GM23338 (cell line): ENCODE data around the gene DNMT1. TPM values are rescaled to one million over a fixed set of nuclear protein-coding genes. Genes with fewer than 3 reads are reported as not detected.
A peak's percentile ranks its signal among the peaks of the same experiment; 100 is the strongest.

Source experiments
- ATAC-seq: fragments of 200-7000 bp; cut with Tn5 transposase; 3 replicates; pipeline ENCODE4 v1.9.1; 2020
- DNase-seq: peaks from one replicate; pipeline ENCODE4 v3.0.0-alpha.2; 2015; ENCODE audit warnings: low spot score
- H2AFZ ChIP-seq: fragments of 200-600 bp; sonication (generic); 2 replicates; pipeline ENCODE4 v1.8.0; 2016; ENCODE audit warnings: antibody characterized with exemption, mild to moderate bottlenecking, moderate library complexity
- H3F3A ChIP-seq: fragments of 200-600 bp; sonication (generic); replicated peaks from 2 replicates; pipeline ENCODE4 v1.8.0; 2017; ENCODE audit warnings: antibody characterized with exemption, mixed run types, low read depth
- H3K27ac ChIP-seq: fragments of 200-600 bp; sonication (generic); 2 replicates; pipeline ENCODE4 v1.6.1; 2016; ENCODE audit warnings: low read depth
- H3K27me3 ChIP-seq: fragments of 200-600 bp; sonication (generic); 2 replicates; pipeline ENCODE4 v1.8.0; 2016; ENCODE audit warnings: mild to moderate bottlenecking, mixed run types, moderate library complexity; ENCODE audit not compliant: insufficient read depth
- H3K36me3 ChIP-seq: fragments of 200-600 bp; sonication (generic); 2 replicates; pipeline ENCODE4 v1.8.0; 2016; ENCODE audit warnings: mild to moderate bottlenecking; ENCODE audit not compliant: insufficient read depth
- H3K4me1 ChIP-seq: fragments of 200-600 bp; sonication (generic); 2 replicates; pipeline ENCODE4 v1.8.0; 2016; ENCODE audit warnings: mild to moderate bottlenecking, moderate library complexity; ENCODE audit not compliant: insufficient read depth
- H3K4me2 ChIP-seq: fragments of 200-600 bp; sonication (generic); 2 replicates; pipeline ENCODE4 v1.7.1; 2017; ENCODE audit warnings: mixed run types
- H3K4me3 ChIP-seq: fragments of 200-600 bp; sonication (generic); 2 replicates; pipeline ENCODE4 v1.6.1; 2016; ENCODE audit warnings: mixed run types
- H3K79me2 ChIP-seq: fragments of 200-600 bp; sonication (generic); replicated peaks from 2 replicates; pipeline ENCODE4 v1.8.0; 2017; ENCODE audit warnings: mild to moderate bottlenecking; ENCODE audit not compliant: insufficient read depth
- H3K9me2 ChIP-seq: fragments of 200-600 bp; sonication (generic); 2 replicates; pipeline ENCODE4 v1.8.0; 2017; ENCODE audit not compliant: insufficient read depth
- H4K20me1 ChIP-seq: fragments of 200-600 bp; sonication (generic); replicated peaks from 2 replicates; pipeline ENCODE4 v1.8.0; 2017; ENCODE audit warnings: mild to moderate bottlenecking; ENCODE audit not compliant: insufficient read depth
- H3K27ac Mint-ChIP-seq: 2 replicates; pipeline ENCODE4 v1.8.0; 2020; ENCODE audit warnings: inconsistent platforms, mild to moderate bottlenecking, moderate library complexity, mixed read lengths
- H3K27me3 Mint-ChIP-seq: 3 replicates; pipeline ENCODE4 v1.8.0; 2022; ENCODE audit warnings: low read depth, mild to moderate bottlenecking, moderate library complexity, mixed read lengths, inconsistent platforms; ENCODE audit not compliant: insufficient read depth, poor library complexity
- H3K36me3 Mint-ChIP-seq: 3 replicates; pipeline ENCODE4 v1.8.0; 2021; ENCODE audit warnings: low read depth, mild to moderate bottlenecking, inconsistent platforms, moderate library complexity, mixed read lengths
- H3K4me1 Mint-ChIP-seq: 3 replicates; pipeline ENCODE4 v1.8.0; 2020; ENCODE audit warnings: mild to moderate bottlenecking, inconsistent platforms, mixed read lengths
- H3K4me3 Mint-ChIP-seq: 3 replicates; pipeline ENCODE4 v1.8.0; 2021; ENCODE audit warnings: moderate library complexity, mild to moderate bottlenecking, inconsistent platforms, mixed read lengths
- H3K9me3 Mint-ChIP-seq: 3 replicates; pipeline ENCODE4 v1.8.0; 2020; ENCODE audit warnings: moderate library complexity, mild to moderate bottlenecking, inconsistent platforms, mixed read lengths
- CREB1 ChIP-seq: fragments of 250-450 bp; sonication (Bioruptor Pico); IDR thresholded peaks from 2 replicates; pipeline ENCODE4 v1.5.0; 2020; ENCODE audit warnings: low read depth, mild to moderate bottlenecking, moderate library complexity
- EZH2 ChIP-seq: fragments of 200-600 bp; sonication (generic); IDR thresholded peaks from one replicate; pipeline ENCODE4 v1.8.0; 2017; ENCODE audit warnings: antibody characterized with exemption, mild to moderate bottlenecking, low read depth; ENCODE audit not compliant: unreplicated experiment
- EZH2phosphoT487 ChIP-seq: fragments of 200-600 bp; sonication (generic); IDR thresholded peaks from one replicate; pipeline ENCODE4 v1.8.1; 2018; ENCODE audit warnings: antibody characterized with exemption; ENCODE audit not compliant: unreplicated experiment
- JUNB ChIP-seq: IDR thresholded peaks from one replicate; pipeline ENCODE4 v1.6.1; 2016; ENCODE audit warnings: antibody characterized with exemption; ENCODE audit not compliant: unreplicated experiment
- NANOG ChIP-seq: IDR thresholded peaks from 2 replicates; pipeline ENCODE4 v1.6.1; 2016; ENCODE audit warnings: antibody characterized with exemption, borderline replicate concordance
- POLR2AphosphoS5 ChIP-seq: IDR thresholded peaks from 2 replicates; pipeline ENCODE4 v1.6.1; 2016; ENCODE audit warnings: antibody characterized with exemption, low read depth
- REST ChIP-seq: IDR thresholded peaks from one replicate; pipeline ENCODE4 v1.6.1; 2018; ENCODE audit warnings: antibody characterized with exemption; ENCODE audit not compliant: unreplicated experiment
- STAT1 ChIP-seq: IDR thresholded peaks from one replicate; pipeline ENCODE4 v1.6.1; 2016; ENCODE audit warnings: antibody characterized with exemption; ENCODE audit not compliant: unreplicated experiment
- ZNF114 ChIP-seq: fragments of 250-450 bp; sonication (Bioruptor Pico); IDR thresholded peaks from 2 replicates; pipeline ENCODE4 v1.5.0; 2020; ENCODE audit warnings: mild to moderate bottlenecking, moderate library complexity
- ZNF331 ChIP-seq: fragments of 250-450 bp; sonication (Bioruptor Pico); IDR thresholded peaks from 2 replicates; pipeline ENCODE4 v1.5.0; 2020; ENCODE audit warnings: low read depth, mild to moderate bottlenecking, moderate library complexity
- ZNF462 ChIP-seq: fragments of 250-450 bp; sonication (Bioruptor Pico); IDR thresholded peaks from 2 replicates; pipeline ENCODE4 v1.5.0; 2020; ENCODE audit warnings: mild to moderate bottlenecking, moderate library complexity
- polyA plus RNA-seq: library from polyadenylated mRNA; unstranded; fragments of >200 nt; fragmentation: Nextera tagmentation; extraction: Ambion mirVana; gene quantifications from 2 replicates; pipeline ENCODE4 v1.2.1, GENCODE V29; 2016
- total RNA-seq: library from RNA; depleted of rRNA; stranded (reverse); fragments of >200 nt; shearing (Covaris generic); gene quantifications from 2 replicates; pipeline ENCODE4 v1.2.3, GENCODE V29; 2014
- TF ChIP-seq, protein P1 (sequence below): IDR thresholded peaks from 2 replicates; pipeline ENCODE4 v1.6.1; 2016; ENCODE audit warnings: antibody characterized with exemption
- TF ChIP-seq, protein P2 (sequence below), 2 experiments: fragments of 200-600 bp in 1 of 2; sonication (generic) in 1 of 2; conservative IDR thresholded peaks; 2 replicates each; pipeline versions ENCODE4 v1.5.1 to v1.6.1; 2016 to 2017; ENCODE audit warnings: antibody characterized with exemption in 2 of 2, low read depth in 2 of 2, mild to moderate bottlenecking in 2 of 2, moderate library complexity in 1 of 2

DNMT1 gene
- total and polyA plus RNA-seq, 2 experiments from 2014 or later: 238 to 589 TPM

- peaks cover 27% of the 10 kb centered on the region for H3K36me3 Mint-ChIP-seq
- no peaks in the 10 kb centered on the region for H3K36me3 ChIP-seq
- H3K4me2 ChIP-seq: no peak overlapping the region; the same call in 1 of the 2 replicates
- peaks cover 46% of the 10 kb centered on the region for H4K20me1 ChIP-seq
- no peak overlapping the region for H2AFZ ChIP-seq
- no peak overlapping the region for H3K27ac Mint-ChIP-seq
- H3K9me2 ChIP-seq: no peaks in the 10 kb centered on the region
- H3K4me1 Mint-ChIP-seq: no peaks in the 10 kb centered on the region; the same call in 2 of the 3 replicates
- H3K79me2 ChIP-seq: peaks cover 66% of the 10 kb centered on the region
- peaks cover 6% of the 10 kb centered on the region; the same call in 1 of the 2 replicates for H3K4me1 ChIP-seq
- ATAC-seq (no peak), DNase-seq (no peak)
- H3K27me3 ChIP-seq: no peaks in the 10 kb centered on the region
- TF ChIP-seq CREB1 (no peak), EZH2 (no peak), REST (no peak), EZH2phosphoT487 (no peak), POLR2AphosphoS5 (no peak), NANOG (no peak), ZNF114 (no peak), STAT1 (no peak), ZNF331 (CRISPR knock-in tag) (no peak), JUNB (no peak), ZNF462 (no peak)
- TF ChIP-seq, protein P1, sequence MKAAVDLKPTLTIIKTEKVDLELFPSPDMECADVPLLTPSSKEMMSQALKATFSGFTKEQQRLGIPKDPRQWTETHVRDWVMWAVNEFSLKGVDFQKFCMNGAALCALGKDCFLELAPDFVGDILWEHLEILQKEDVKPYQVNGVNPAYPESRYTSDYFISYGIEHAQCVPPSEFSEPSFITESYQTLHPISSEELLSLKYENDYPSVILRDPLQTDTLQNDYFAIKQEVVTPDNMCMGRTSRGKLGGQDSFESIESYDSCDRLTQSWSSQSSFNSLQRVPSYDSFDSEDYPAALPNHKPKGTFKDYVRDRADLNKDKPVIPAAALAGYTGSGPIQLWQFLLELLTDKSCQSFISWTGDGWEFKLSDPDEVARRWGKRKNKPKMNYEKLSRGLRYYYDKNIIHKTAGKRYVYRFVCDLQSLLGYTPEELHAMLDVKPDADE: no peak
- TF ChIP-seq, protein P2, sequence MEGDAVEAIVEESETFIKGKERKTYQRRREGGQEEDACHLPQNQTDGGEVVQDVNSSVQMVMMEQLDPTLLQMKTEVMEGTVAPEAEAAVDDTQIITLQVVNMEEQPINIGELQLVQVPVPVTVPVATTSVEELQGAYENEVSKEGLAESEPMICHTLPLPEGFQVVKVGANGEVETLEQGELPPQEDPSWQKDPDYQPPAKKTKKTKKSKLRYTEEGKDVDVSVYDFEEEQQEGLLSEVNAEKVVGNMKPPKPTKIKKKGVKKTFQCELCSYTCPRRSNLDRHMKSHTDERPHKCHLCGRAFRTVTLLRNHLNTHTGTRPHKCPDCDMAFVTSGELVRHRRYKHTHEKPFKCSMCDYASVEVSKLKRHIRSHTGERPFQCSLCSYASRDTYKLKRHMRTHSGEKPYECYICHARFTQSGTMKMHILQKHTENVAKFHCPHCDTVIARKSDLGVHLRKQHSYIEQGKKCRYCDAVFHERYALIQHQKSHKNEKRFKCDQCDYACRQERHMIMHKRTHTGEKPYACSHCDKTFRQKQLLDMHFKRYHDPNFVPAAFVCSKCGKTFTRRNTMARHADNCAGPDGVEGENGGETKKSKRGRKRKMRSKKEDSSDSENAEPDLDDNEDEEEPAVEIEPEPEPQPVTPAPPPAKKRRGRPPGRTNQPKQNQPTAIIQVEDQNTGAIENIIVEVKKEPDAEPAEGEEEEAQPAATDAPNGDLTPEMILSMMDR (conservative IDR thresholded peaks at IDR 0.05; ENCODE audit: low read depth in 2 of 2): no peak
- peak overlapping the region; percentile 92; the same call in 2 of the 3 replicates for H3K4me3 Mint-ChIP-seq
- 0 out of 2 replicates have a peak, but pooled peaks cover 6% of the 10 kb centered on the region for H3F3A ChIP-seq
- H3K4me3 ChIP-seq: no peak overlapping the region; the same call in 1 of the 2 replicates
- H3K27me3 Mint-ChIP-seq: peaks cover 3% of the 10 kb centered on the region
- H3K27ac ChIP-seq: no peak overlapping the region
- no peaks in the 10 kb centered on the region for H3K9me3 Mint-ChIP-seq
Observed at GRCh38 chr19:10192922-10193321, 1.8 kb downstream of the DNMT1 start.
